Panc1 (cell line): ENCODE data around the gene TMEM203. TPM values are rescaled to one million over a fixed set of nuclear protein-coding genes. Genes with fewer than 3 reads are reported as not detected.
A peak's percentile ranks its signal among the peaks of the same experiment; 100 is the strongest.

Experiments used
- ATAC-seq: fragments of 200-7000 bp; cut with Tn5 transposase; 2 replicates; pipeline ENCODE4 v1.9.1; 2020; ENCODE audit warnings: mild to moderate bottlenecking, moderate library complexity
- BruUV-seq: library from RNA; stranded (reverse); fragments of 400-500 nt; replicated peaks from 2 replicates; lab custom pipeline; 2021; lab: Mats Ljungman, UMichigan
- CTCF ChIA-PET: fragments of 300-600 bp; sonication (Branson Sonifier 250); formaldehyde crosslinking; loops from one replicate; lab custom pipeline; 2022; ENCODE audit warnings: antibody characterized with exemption; lab: Charles Lee
- POLR2A ChIA-PET: fragments of 300-600 bp; sonication (Branson Sonifier 250); formaldehyde crosslinking; loops from one replicate; lab custom pipeline; 2022; ENCODE audit warnings: antibody characterized with exemption; lab: Charles Lee
- DNase-seq: peaks from one replicate; pipeline ENCODE4 v3.0.0-alpha.2; 2010; ENCODE audit warnings: low read depth, low spot score
- H3K27ac ChIP-seq: 2 replicates; pipeline ENCODE4 v1.5.1; 2011; ENCODE audit warnings: mild to moderate bottlenecking, low read length, inconsistent platforms
- H3K27me3 ChIP-seq: fragments of 200-500 bp; sonication (Bioruptor generic); 2 replicates; pipeline ENCODE4 v1.6.0; 2014; ENCODE audit warnings: low read length, inconsistent platforms; ENCODE audit not compliant: control insufficient read depth, insufficient read depth
- H3K36me3 ChIP-seq: fragments of 200-500 bp; sonication (Bioruptor generic); 2 replicates; pipeline ENCODE4 v1.5.1; 2014; ENCODE audit warnings: inconsistent platforms, mild to moderate bottlenecking, low read length, moderate library complexity; ENCODE audit not compliant: control insufficient read depth, insufficient read depth
- H3K4me1 ChIP-seq: 2 replicates; pipeline ENCODE4 v1.5.1; 2011; ENCODE audit warnings: inconsistent platforms, mild to moderate bottlenecking, low read length, moderate library complexity; ENCODE audit not compliant: control insufficient read depth, insufficient read depth
- H3K4me3 ChIP-seq, 2 experiments: 2 replicates each; pipeline ENCODE4 v1.5.1; 2011 to 2012; ENCODE audit warnings: low read depth in 2 of 2, low read length in 2 of 2, mild to moderate bottlenecking in 2 of 2, inconsistent platforms in 1 of 2, moderate library complexity in 1 of 2
- H3K9me3 ChIP-seq: fragments of 200-500 bp; sonication (Bioruptor generic); 2 replicates; pipeline ENCODE4 v1.5.1; 2014; ENCODE audit warnings: low read depth, mild to moderate bottlenecking, inconsistent platforms, low read length, moderate library complexity; ENCODE audit not compliant: control insufficient read depth, insufficient read depth
- POLR2AphosphoS5 ChIP-seq: IDR thresholded peaks from 2 replicates; pipeline ENCODE4 v1.6.1; 2012; ENCODE audit warnings: mild to moderate bottlenecking, low read depth, low read length, moderate library complexity
- REST ChIP-seq, 2 experiments: IDR thresholded peaks; 2 replicates each; pipeline ENCODE4 v1.6.1; 2011 to 2012; ENCODE audit warnings: low read depth in 2 of 2, control low read depth in 1 of 2, low read length in 1 of 2, mild to moderate bottlenecking in 1 of 2, moderate library complexity in 1 of 2; ENCODE audit not compliant: insufficient read depth in 1 of 2
- SIN3A ChIP-seq: IDR thresholded peaks from 2 replicates; pipeline ENCODE4 v1.6.1; 2012; ENCODE audit warnings: low read depth, mild to moderate bottlenecking, low read length, moderate library complexity, borderline replicate concordance; ENCODE audit not compliant: insufficient read depth
- TCF7L2 ChIP-seq: IDR thresholded peaks from 2 replicates; pipeline ENCODE4 v1.6.1; 2011; ENCODE audit warnings: mild to moderate bottlenecking, low read depth, low read length, inconsistent platforms
- in situ Hi-C: cut with HindIII; loops from 2 replicates; pipeline ENCODE4 v1.10.0; 2016; ENCODE audit warnings: low sequenced_read_pairs, low pct_unique_long_range_greater_than_20kb
- intact Hi-C: fragments of 100-400 bp; cut with micrococcal nuclease; formaldehyde crosslinking; loops from one replicate; pipeline ENCODE4 v1.10.0; 2022; ENCODE audit not compliant: unreplicated experiment
- total RNA-seq: library from RNA; stranded (reverse); gene quantifications from one replicate; pipeline ENCODE4 v1.2.1, GENCODE V29; 2021; ENCODE audit not compliant: unreplicated experiment
- TF ChIP-seq, protein P1 (sequence below): fragments of 450-650 bp; IDR thresholded peaks from 2 replicates; pipeline ENCODE4 v1.5.1; 2017; ENCODE audit warnings: mild to moderate bottlenecking

TMEM203 gene
- total RNA-seq, 1 experiment from 2014 or later = 25.4 TPM

- Histone ChIP-seq H3K9me3 (no peaks in the 10 kb centered on the region), H3K27ac (peak overlapping the region; percentile 86), H3K4me3 (peak overlapping the region; percentile 33 to 48; a peak in 2 of 4 replicates), H3K4me1 (peaks cover 26% of the 10 kb centered on the region), H3K36me3 (peaks cover 2% of the 10 kb centered on the region; the same call in 1 of the 2 replicates), H3K27me3 (no peaks in the 10 kb centered on the region)
- no TSS peak for BruUV-seq
- POLR2A ChIA-PET = no interaction called here
- TF ChIP-seq TCF7L2 (peak; percentile 48; the same call in 1 of the 2 replicates), POLR2AphosphoS5 (peak; percentile 37; the same call in 1 of the 2 replicates)
- TF ChIP-seq, protein P1, sequence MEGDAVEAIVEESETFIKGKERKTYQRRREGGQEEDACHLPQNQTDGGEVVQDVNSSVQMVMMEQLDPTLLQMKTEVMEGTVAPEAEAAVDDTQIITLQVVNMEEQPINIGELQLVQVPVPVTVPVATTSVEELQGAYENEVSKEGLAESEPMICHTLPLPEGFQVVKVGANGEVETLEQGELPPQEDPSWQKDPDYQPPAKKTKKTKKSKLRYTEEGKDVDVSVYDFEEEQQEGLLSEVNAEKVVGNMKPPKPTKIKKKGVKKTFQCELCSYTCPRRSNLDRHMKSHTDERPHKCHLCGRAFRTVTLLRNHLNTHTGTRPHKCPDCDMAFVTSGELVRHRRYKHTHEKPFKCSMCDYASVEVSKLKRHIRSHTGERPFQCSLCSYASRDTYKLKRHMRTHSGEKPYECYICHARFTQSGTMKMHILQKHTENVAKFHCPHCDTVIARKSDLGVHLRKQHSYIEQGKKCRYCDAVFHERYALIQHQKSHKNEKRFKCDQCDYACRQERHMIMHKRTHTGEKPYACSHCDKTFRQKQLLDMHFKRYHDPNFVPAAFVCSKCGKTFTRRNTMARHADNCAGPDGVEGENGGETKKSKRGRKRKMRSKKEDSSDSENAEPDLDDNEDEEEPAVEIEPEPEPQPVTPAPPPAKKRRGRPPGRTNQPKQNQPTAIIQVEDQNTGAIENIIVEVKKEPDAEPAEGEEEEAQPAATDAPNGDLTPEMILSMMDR = no peak
- intact Hi-C loops (no loop called here), in situ Hi-C loops (no loop called here)
- CTCF ChIA-PET = interaction anchor here (1.5 kb wide), 1 partner anchor 15 kb away, joined by 12 read pairs; no protein-coding TSS in a partner anchor
- DNase-seq = no peak
- ATAC-seq = peak; percentile 42
Observed at GRCh38 chr9:137218754-137219271, 13.4 kb upstream of the TMEM203 start.

- Histone ChIP-seq H3K27ac (peak overlapping the region; percentile 86), H3K4me1 (peaks cover 26% of the 10 kb centered on the region), H3K9me3 (no peaks in the 10 kb centered on the region), H3K27me3 (no peaks in the 10 kb centered on the region), H3K36me3 (no peaks in the 10 kb centered on the region), H3K4me3 (peak overlapping the region; percentile 33 to 48)
- TF ChIP-seq REST (IDR thresholded peaks at IDR 0.05; ENCODE audit: insufficient read depth in 1 of 2, low read depth in 2 of 2, low read length in 1 of 2) = no peak
- TF ChIP-seq TCF7L2 = no peak
- no peak for TF ChIP-seq POLR2AphosphoS5
- TF ChIP-seq, protein P1 = no peak
- TF ChIP-seq SIN3A = no peak
- POLR2A ChIA-PET = no interaction called here
- CTCF ChIA-PET = interaction anchor here (1.5 kb wide), 1 partner anchor 14 kb away, joined by 12 read pairs; no protein-coding TSS in a partner anchor
- BruUV-seq = no TSS peak
- in situ Hi-C loops = no loop called here
- DNase-seq (no peak), ATAC-seq (peak; percentile 4)
- intact Hi-C loops = no loop called here
Observed at GRCh38 chr9:137218212-137218753, 12.8 kb upstream of the TMEM203 start.
